Testis (tissue), 2 donors: ENCODE measurements around the gene PPM1B.

ENCODE experiments used
- POLR2A ChIP-seq: fragments of 450-650 bp; IDR thresholded peaks from one replicate; pipeline ENCODE4 v1.6.1; 2017; ENCODE audit warnings: antibody characterized with exemption, mild to moderate bottlenecking, moderate library complexity
- TF ChIP-seq, protein P1 (sequence below), 3 experiments: fragments of 450-650 bp in 2 of 3; fragments of 200-600 bp in 1 of 3; sonication (generic) in 1 of 3; IDR thresholded peaks; one replicate each; pipeline ENCODE4 v1.5.1; 2016 to 2019; ENCODE audit warnings: antibody characterized with exemption in 3 of 3, mild to moderate bottlenecking in 2 of 3, moderate library complexity in 1 of 3

DNA sequence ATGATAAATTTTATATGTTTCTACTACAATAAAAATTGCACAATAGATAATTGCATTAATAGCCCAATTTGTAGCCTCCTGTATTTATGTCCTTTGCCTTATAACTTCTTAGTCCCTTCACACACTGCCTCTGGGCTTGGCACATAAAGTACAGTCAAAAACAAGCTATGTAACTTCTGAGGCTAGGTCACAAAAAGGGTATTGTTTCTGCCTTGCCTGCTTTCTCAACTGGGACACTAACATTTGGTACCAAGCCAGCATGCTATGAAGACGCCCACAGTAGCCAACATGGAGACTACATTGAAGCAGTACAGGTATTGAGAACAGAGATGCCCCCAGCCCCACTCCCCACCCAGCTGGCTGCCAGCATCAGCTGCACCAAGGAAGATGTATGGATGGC is 101.2 kb downstream of the PPM1B start:
- TF ChIP-seq, protein P1, sequence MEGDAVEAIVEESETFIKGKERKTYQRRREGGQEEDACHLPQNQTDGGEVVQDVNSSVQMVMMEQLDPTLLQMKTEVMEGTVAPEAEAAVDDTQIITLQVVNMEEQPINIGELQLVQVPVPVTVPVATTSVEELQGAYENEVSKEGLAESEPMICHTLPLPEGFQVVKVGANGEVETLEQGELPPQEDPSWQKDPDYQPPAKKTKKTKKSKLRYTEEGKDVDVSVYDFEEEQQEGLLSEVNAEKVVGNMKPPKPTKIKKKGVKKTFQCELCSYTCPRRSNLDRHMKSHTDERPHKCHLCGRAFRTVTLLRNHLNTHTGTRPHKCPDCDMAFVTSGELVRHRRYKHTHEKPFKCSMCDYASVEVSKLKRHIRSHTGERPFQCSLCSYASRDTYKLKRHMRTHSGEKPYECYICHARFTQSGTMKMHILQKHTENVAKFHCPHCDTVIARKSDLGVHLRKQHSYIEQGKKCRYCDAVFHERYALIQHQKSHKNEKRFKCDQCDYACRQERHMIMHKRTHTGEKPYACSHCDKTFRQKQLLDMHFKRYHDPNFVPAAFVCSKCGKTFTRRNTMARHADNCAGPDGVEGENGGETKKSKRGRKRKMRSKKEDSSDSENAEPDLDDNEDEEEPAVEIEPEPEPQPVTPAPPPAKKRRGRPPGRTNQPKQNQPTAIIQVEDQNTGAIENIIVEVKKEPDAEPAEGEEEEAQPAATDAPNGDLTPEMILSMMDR (IDR thresholded peaks at IDR 0.05): no peak
- no peak for TF ChIP-seq POLR2A
